ENCODE results near the gene SERPINF2.

SERPINF2 gene

GRCh38 chr17:1710807-1711553 is 31.7 kb upstream of the SERPINF2 start:
- Histone ChIP-seq H3K27ac (ENCODE audit: low read depth, low read length) (peak overlapping the region; percentile 78), H3K4me3 (ENCODE audit: low read depth in 1 of 2, low read length in 2 of 2) (peak overlapping the region; percentile 52 to 64), H3K36me3 (ENCODE audit: insufficient read depth, low read length) (peaks cover 20% of the 10 kb centered on the region), H3K9ac (ENCODE audit: low read length) (no peak overlapping the region), H3K27me3 (ENCODE audit: control insufficient read depth in 1 of 2, insufficient read depth in 2 of 2, low read length in 2 of 2) (no peaks in the 10 kb centered on the region), H3K4me1 (ENCODE audit: insufficient read depth, low read length) (peaks cover 20% of the 10 kb centered on the region), H3K9me3 (ENCODE audit: low read length) (no peaks in the 10 kb centered on the region)

- H3K36me3 ChIP-seq (ENCODE audit: insufficient read depth, low read length): peaks cover 20% of the 10 kb centered on the region
- no peaks in the 10 kb centered on the region for H3K9me3 ChIP-seq (ENCODE audit: low read length)
- no peak overlapping the region for H3K4me3 ChIP-seq (ENCODE audit: low read depth in 1 of 2, low read length in 2 of 2)
- H3K27ac ChIP-seq (ENCODE audit: low read depth, low read length): no peak overlapping the region
- H3K4me1 ChIP-seq (ENCODE audit: insufficient read depth, low read length): peaks cover 20% of the 10 kb centered on the region
- H3K9ac ChIP-seq (ENCODE audit: low read length): no peak overlapping the region
- no peaks in the 10 kb centered on the region for H3K27me3 ChIP-seq (ENCODE audit: control insufficient read depth in 1 of 2, insufficient read depth in 2 of 2, low read length in 2 of 2)
These were observed 30.9 kb upstream of the SERPINF2 start for GRCh38 chr17:1711804-1712203.

- Histone ChIP-seq H3K27ac (ENCODE audit: low read depth, low read length) (no peak overlapping the region), H3K9ac (ENCODE audit: low read length) (no peak overlapping the region), H3K9me3 (ENCODE audit: low read length) (no peaks in the 10 kb centered on the region), H3K36me3 (ENCODE audit: insufficient read depth, low read length) (peaks cover 20% of the 10 kb centered on the region), H3K27me3 (ENCODE audit: control insufficient read depth in 1 of 2, insufficient read depth in 2 of 2, low read length in 2 of 2) (no peaks in the 10 kb centered on the region), H3K4me1 (ENCODE audit: insufficient read depth, low read length) (peaks cover 20% of the 10 kb centered on the region), H3K4me3 (ENCODE audit: low read depth in 1 of 2, low read length in 2 of 2) (no peak overlapping the region)
These were observed 30.4 kb upstream of the SERPINF2 start for GRCh38 chr17:1712271-1712670.

GRCh38 chr17:1713160-1713877 is 29.4 kb upstream of the SERPINF2 start:
- peaks cover 20% of the 10 kb centered on the region for H3K36me3 ChIP-seq (ENCODE audit: insufficient read depth, low read length)
- H3K4me1 ChIP-seq (ENCODE audit: insufficient read depth, low read length): peaks cover 28% of the 10 kb centered on the region
- H3K9me3 ChIP-seq (ENCODE audit: low read length): no peaks in the 10 kb centered on the region
- H3K27me3 ChIP-seq (ENCODE audit: control insufficient read depth in 1 of 2, insufficient read depth in 2 of 2, low read length in 2 of 2): no peaks in the 10 kb centered on the region
- H3K9ac ChIP-seq (ENCODE audit: low read length): no peak overlapping the region
- H3K4me3 ChIP-seq (ENCODE audit: low read depth in 1 of 2, low read length in 2 of 2): peak overlapping the region in 1 of 2 donors; percentile 95
- H3K27ac ChIP-seq (ENCODE audit: low read depth, low read length): peak overlapping the region; percentile 89

GRCh38 chr17:1713878-1714426 is 28.7 kb upstream of the SERPINF2 start:
- Histone ChIP-seq H3K4me3 (ENCODE audit: low read depth in 1 of 2, low read length in 2 of 2) (peak overlapping the region; percentile 66 to 95), H3K27me3 (ENCODE audit: control insufficient read depth in 1 of 2, insufficient read depth in 2 of 2, low read length in 2 of 2) (no peaks in the 10 kb centered on the region), H3K4me1 (ENCODE audit: insufficient read depth, low read length) (peaks cover 33% of the 10 kb centered on the region), H3K36me3 (ENCODE audit: insufficient read depth, low read length) (peaks cover 20% of the 10 kb centered on the region), H3K27ac (ENCODE audit: low read depth, low read length) (peak overlapping the region; percentile 89), H3K9me3 (ENCODE audit: low read length) (no peaks in the 10 kb centered on the region), H3K9ac (ENCODE audit: low read length) (peak overlapping the region; percentile 23)

- no peaks in the 10 kb centered on the region for H3K27me3 ChIP-seq (ENCODE audit: control insufficient read depth in 1 of 2, insufficient read depth in 2 of 2, low read length in 2 of 2)
- H3K36me3 ChIP-seq (ENCODE audit: insufficient read depth, low read length): peaks cover 20% of the 10 kb centered on the region
- peak overlapping the region; percentile 86 for H3K9ac ChIP-seq (ENCODE audit: low read length)
- H3K4me3 ChIP-seq (ENCODE audit: low read depth in 1 of 2, low read length in 2 of 2): peak overlapping the region; percentile 66 to 95
- H3K4me1 ChIP-seq (ENCODE audit: insufficient read depth, low read length): peaks cover 33% of the 10 kb centered on the region
- H3K27ac ChIP-seq (ENCODE audit: low read depth, low read length): peak overlapping the region; percentile 96
- no peaks in the 10 kb centered on the region for H3K9me3 ChIP-seq (ENCODE audit: low read length)
These were observed 28.2 kb upstream of the SERPINF2 start for GRCh38 chr17:1714427-1714979.

GRCh38 chr17:1714980-1715802 is 27.5 kb upstream of the SERPINF2 start:
- H3K9ac ChIP-seq (ENCODE audit: low read length): peak overlapping the region; percentile 86
- H3K4me1 ChIP-seq (ENCODE audit: insufficient read depth, low read length): peaks cover 33% of the 10 kb centered on the region
- H3K36me3 ChIP-seq (ENCODE audit: insufficient read depth, low read length): peaks cover 20% of the 10 kb centered on the region
- H3K4me3 ChIP-seq (ENCODE audit: low read depth in 1 of 2, low read length in 2 of 2): peak overlapping the region; percentile 66 to 95
- H3K9me3 ChIP-seq (ENCODE audit: low read length): no peaks in the 10 kb centered on the region
- peak overlapping the region; percentile 96 for H3K27ac ChIP-seq (ENCODE audit: low read depth, low read length)
- H3K27me3 ChIP-seq (ENCODE audit: control insufficient read depth in 1 of 2, insufficient read depth in 2 of 2, low read length in 2 of 2): no peaks in the 10 kb centered on the region

GRCh38 chr17:1715803-1716075 is 26.9 kb upstream of the SERPINF2 start:
- H3K4me3 ChIP-seq (ENCODE audit: low read depth in 1 of 2, low read length in 2 of 2): peak overlapping the region; percentile 66 to 95
- no peaks in the 10 kb centered on the region for H3K27me3 ChIP-seq (ENCODE audit: control insufficient read depth in 1 of 2, insufficient read depth in 2 of 2, low read length in 2 of 2)
- peaks cover 33% of the 10 kb centered on the region for H3K4me1 ChIP-seq (ENCODE audit: insufficient read depth, low read length)
- H3K36me3 ChIP-seq (ENCODE audit: insufficient read depth, low read length): peaks cover 20% of the 10 kb centered on the region
- H3K9me3 ChIP-seq (ENCODE audit: low read length): no peaks in the 10 kb centered on the region
- peak overlapping the region; percentile 96 for H3K27ac ChIP-seq (ENCODE audit: low read depth, low read length)
- peak overlapping the region; percentile 86 for H3K9ac ChIP-seq (ENCODE audit: low read length)

GRCh38 chr17:1716076-1716911 is 26.4 kb upstream of the SERPINF2 start:
- H3K4me1 ChIP-seq (ENCODE audit: insufficient read depth, low read length): peaks cover 33% of the 10 kb centered on the region

GRCh38 chr17:1716912-1717695 is 25.6 kb upstream of the SERPINF2 start:
- H3K36me3 ChIP-seq (ENCODE audit: insufficient read depth, low read length): peaks cover 17% of the 10 kb centered on the region
- H3K9ac ChIP-seq (ENCODE audit: low read length): peak overlapping the region; percentile 94
- H3K9me3 ChIP-seq (ENCODE audit: low read length): no peaks in the 10 kb centered on the region
- H3K27ac ChIP-seq (ENCODE audit: low read depth, low read length): peak overlapping the region; percentile 98
- H3K4me1 ChIP-seq (ENCODE audit: insufficient read depth, low read length): peaks cover 33% of the 10 kb centered on the region
- H3K27me3 ChIP-seq (ENCODE audit: control insufficient read depth in 1 of 2, insufficient read depth in 2 of 2, low read length in 2 of 2): no peaks in the 10 kb centered on the region
- H3K4me3 ChIP-seq (ENCODE audit: low read depth in 1 of 2, low read length in 2 of 2): peak overlapping the region; percentile 17 to 80

More at GRCh38 chr17:1716076-1716911, 26.4 kb upstream of the SERPINF2 start:
- Histone ChIP-seq H3K27ac (ENCODE audit: low read depth, low read length) (peak overlapping the region; percentile 98), H3K36me3 (ENCODE audit: insufficient read depth, low read length) (peaks cover 20% of the 10 kb centered on the region), H3K9me3 (ENCODE audit: low read length) (no peaks in the 10 kb centered on the region), H3K9ac (ENCODE audit: low read length) (peak overlapping the region; percentile 94), H3K27me3 (ENCODE audit: control insufficient read depth in 1 of 2, insufficient read depth in 2 of 2, low read length in 2 of 2) (no peaks in the 10 kb centered on the region), H3K4me3 (ENCODE audit: low read depth in 1 of 2, low read length in 2 of 2) (peak overlapping the region; percentile 66 to 95)

Data from muscle layer of colon (tissue), 2 donors.